Ishikawa (cell line): ENCODE results near the gene TF.

Experiments
- CREB1 ChIP-seq: IDR thresholded peaks from 2 replicates; pipeline ENCODE4 v1.6.1; 2012; ENCODE audit warnings: low read depth
- EGR1 ChIP-seq: IDR thresholded peaks from 2 replicates; pipeline ENCODE4 v1.6.1; 2012
- EP300 ChIP-seq: IDR thresholded peaks from 2 replicates; pipeline ENCODE4 v1.6.1; 2012; ENCODE audit warnings: borderline replicate concordance
- FOXM1 ChIP-seq: IDR thresholded peaks from 2 replicates; pipeline ENCODE4 v1.6.1; 2012; ENCODE audit warnings: low read depth, borderline replicate concordance
- MAX ChIP-seq: IDR thresholded peaks from 2 replicates; pipeline ENCODE4 v1.6.1; 2012
- RAD21 ChIP-seq: IDR thresholded peaks from 2 replicates; pipeline ENCODE4 v1.6.1; 2012; ENCODE audit warnings: low read depth
- TAF1 ChIP-seq: IDR thresholded peaks from 2 replicates; pipeline ENCODE4 v1.6.1; 2012; ENCODE audit warnings: low read depth, mild to moderate bottlenecking
- TCF12 ChIP-seq: IDR thresholded peaks from 2 replicates; pipeline ENCODE4 v1.6.1; 2012; ENCODE audit warnings: low read depth
- TEAD4 ChIP-seq: IDR thresholded peaks from 2 replicates; pipeline ENCODE4 v1.6.1; 2012
- YY1 ChIP-seq: IDR thresholded peaks from 2 replicates; pipeline ENCODE4 v1.6.1; 2012; ENCODE audit warnings: low read depth
- TF ChIP-seq, protein P1 (sequence below): IDR thresholded peaks from 2 replicates; pipeline ENCODE4 v1.6.1; 2012; ENCODE audit warnings: low read depth, mild to moderate bottlenecking

DNA sequence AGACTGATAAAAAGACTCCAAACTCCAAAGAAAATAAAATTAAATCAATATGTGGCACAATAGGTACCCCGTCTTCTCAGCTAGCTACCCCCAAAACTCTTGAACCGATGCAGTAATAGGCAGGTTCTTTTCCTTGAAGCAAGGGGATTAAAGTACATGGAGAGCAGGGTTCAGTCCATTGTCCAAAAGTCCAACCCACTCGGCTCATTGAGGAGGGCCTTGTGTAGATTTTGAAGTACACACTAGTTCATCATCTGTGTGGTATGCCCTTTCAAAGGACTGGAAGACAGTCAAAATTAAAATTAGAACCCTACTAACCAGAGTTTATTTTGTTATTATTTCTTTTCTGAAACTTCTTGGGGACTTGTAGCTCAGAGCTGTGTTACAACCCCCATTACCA is 23.3 kb downstream of the TF start:
- no peak for TF ChIP-seq RAD21
- TF ChIP-seq FOXM1 = no peak
- no peak for TF ChIP-seq EP300
- TF ChIP-seq YY1 = no peak
- TF ChIP-seq, protein P1, sequence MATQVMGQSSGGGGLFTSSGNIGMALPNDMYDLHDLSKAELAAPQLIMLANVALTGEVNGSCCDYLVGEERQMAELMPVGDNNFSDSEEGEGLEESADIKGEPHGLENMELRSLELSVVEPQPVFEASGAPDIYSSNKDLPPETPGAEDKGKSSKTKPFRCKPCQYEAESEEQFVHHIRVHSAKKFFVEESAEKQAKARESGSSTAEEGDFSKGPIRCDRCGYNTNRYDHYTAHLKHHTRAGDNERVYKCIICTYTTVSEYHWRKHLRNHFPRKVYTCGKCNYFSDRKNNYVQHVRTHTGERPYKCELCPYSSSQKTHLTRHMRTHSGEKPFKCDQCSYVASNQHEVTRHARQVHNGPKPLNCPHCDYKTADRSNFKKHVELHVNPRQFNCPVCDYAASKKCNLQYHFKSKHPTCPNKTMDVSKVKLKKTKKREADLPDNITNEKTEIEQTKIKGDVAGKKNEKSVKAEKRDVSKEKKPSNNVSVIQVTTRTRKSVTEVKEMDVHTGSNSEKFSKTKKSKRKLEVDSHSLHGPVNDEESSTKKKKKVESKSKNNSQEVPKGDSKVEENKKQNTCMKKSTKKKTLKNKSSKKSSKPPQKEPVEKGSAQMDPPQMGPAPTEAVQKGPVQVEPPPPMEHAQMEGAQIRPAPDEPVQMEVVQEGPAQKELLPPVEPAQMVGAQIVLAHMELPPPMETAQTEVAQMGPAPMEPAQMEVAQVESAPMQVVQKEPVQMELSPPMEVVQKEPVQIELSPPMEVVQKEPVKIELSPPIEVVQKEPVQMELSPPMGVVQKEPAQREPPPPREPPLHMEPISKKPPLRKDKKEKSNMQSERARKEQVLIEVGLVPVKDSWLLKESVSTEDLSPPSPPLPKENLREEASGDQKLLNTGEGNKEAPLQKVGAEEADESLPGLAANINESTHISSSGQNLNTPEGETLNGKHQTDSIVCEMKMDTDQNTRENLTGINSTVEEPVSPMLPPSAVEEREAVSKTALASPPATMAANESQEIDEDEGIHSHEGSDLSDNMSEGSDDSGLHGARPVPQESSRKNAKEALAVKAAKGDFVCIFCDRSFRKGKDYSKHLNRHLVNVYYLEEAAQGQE = no peak
- no peak for TF ChIP-seq MAX
- TF ChIP-seq TAF1 = no peak
- TF ChIP-seq CREB1 = no peak
- TF ChIP-seq EGR1 = no peak
- no peak for TF ChIP-seq TEAD4
- no peak for TF ChIP-seq TCF12
